ENCODE measurements around the gene RHBDL2. TPM values are rescaled to one million over a fixed set of nuclear protein-coding genes. Genes with fewer than 3 reads are reported as not detected.

RHBDL2 gene
- total and polyA plus RNA-seq, 4 donors: 0.14 to 0.28 (median 0.17) TPM; not detected in 1

DNA sequence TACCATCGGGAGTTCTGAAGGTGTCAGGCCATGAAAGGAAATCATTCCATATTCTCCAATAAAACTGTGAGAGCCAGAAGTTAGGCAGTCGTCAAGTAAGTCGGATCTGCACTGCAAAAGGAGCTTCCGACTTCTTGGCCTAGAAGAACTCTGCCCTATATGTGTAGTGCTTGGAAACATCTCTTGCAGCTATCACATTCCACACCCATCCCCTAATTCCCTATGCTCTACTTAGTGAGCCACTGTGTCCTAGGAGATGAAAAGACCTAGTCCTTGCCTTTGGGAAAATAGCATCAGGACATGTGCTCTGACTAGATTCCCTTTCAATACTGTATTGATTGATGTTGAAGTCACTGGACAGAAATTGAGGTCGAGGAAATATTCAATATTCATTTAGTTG is 52.0 kb downstream of the RHBDL2 start:
- TF ChIP-seq, protein P1, sequence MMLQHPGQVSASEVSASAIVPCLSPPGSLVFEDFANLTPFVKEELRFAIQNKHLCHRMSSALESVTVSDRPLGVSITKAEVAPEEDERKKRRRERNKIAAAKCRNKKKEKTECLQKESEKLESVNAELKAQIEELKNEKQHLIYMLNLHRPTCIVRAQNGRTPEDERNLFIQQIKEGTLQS (IDR thresholded peaks at IDR 0.05): no peak
- TF ChIP-seq RXRA (IDR thresholded peaks at IDR 0.05) (no peak), GABPA (IDR thresholded peaks at IDR 0.05 in 1 of 2, conservative IDR thresholded peaks at IDR 0.05 in 1 of 2) (no peak), TAF1 (conservative IDR thresholded peaks at IDR 0.05) (no peak), FOXA2 (IDR thresholded peaks at IDR 0.05) (no peak), HNF4G (IDR thresholded peaks at IDR 0.05) (no peak), SP1 (IDR thresholded peaks at IDR 0.05) (no peak), YY1 (IDR thresholded peaks at IDR 0.05) (no peak), EGR1 (IDR thresholded peaks at IDR 0.05; ENCODE audit: low read depth in 2 of 2) (no peak), HNF4A (conservative IDR thresholded peaks at IDR 0.05) (no peak), NR2F2 (IDR thresholded peaks at IDR 0.05) (no peak), JUND (IDR thresholded peaks at IDR 0.05) (no peak), FOXA1 (IDR thresholded peaks at IDR 0.05) (no peak), RAD21 (IDR thresholded peaks at IDR 0.05) (no peak)
- TF ChIP-seq, protein P2, sequence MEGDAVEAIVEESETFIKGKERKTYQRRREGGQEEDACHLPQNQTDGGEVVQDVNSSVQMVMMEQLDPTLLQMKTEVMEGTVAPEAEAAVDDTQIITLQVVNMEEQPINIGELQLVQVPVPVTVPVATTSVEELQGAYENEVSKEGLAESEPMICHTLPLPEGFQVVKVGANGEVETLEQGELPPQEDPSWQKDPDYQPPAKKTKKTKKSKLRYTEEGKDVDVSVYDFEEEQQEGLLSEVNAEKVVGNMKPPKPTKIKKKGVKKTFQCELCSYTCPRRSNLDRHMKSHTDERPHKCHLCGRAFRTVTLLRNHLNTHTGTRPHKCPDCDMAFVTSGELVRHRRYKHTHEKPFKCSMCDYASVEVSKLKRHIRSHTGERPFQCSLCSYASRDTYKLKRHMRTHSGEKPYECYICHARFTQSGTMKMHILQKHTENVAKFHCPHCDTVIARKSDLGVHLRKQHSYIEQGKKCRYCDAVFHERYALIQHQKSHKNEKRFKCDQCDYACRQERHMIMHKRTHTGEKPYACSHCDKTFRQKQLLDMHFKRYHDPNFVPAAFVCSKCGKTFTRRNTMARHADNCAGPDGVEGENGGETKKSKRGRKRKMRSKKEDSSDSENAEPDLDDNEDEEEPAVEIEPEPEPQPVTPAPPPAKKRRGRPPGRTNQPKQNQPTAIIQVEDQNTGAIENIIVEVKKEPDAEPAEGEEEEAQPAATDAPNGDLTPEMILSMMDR (IDR thresholded peaks at IDR 0.05; ENCODE audit: low read depth, low read length, missing input control): no peak
- TF ChIP-seq, protein P3, sequence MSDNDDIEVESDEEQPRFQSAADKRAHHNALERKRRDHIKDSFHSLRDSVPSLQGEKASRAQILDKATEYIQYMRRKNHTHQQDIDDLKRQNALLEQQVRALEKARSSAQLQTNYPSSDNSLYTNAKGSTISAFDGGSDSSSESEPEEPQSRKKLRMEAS (IDR thresholded peaks at IDR 0.05): no peak
- TF ChIP-seq, protein P4, sequence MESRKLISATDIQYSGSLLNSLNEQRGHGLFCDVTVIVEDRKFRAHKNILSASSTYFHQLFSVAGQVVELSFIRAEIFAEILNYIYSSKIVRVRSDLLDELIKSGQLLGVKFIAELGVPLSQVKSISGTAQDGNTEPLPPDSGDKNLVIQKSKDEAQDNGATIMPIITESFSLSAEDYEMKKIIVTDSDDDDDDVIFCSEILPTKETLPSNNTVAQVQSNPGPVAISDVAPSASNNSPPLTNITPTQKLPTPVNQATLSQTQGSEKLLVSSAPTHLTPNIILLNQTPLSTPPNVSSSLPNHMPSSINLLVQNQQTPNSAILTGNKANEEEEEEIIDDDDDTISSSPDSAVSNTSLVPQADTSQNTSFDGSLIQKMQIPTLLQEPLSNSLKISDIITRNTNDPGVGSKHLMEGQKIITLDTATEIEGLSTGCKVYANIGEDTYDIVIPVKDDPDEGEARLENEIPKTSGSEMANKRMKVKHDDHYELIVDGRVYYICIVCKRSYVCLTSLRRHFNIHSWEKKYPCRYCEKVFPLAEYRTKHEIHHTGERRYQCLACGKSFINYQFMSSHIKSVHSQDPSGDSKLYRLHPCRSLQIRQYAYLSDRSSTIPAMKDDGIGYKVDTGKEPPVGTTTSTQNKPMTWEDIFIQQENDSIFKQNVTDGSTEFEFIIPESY (IDR thresholded peaks at IDR 0.05): no peak
- TF ChIP-seq, protein P5, sequence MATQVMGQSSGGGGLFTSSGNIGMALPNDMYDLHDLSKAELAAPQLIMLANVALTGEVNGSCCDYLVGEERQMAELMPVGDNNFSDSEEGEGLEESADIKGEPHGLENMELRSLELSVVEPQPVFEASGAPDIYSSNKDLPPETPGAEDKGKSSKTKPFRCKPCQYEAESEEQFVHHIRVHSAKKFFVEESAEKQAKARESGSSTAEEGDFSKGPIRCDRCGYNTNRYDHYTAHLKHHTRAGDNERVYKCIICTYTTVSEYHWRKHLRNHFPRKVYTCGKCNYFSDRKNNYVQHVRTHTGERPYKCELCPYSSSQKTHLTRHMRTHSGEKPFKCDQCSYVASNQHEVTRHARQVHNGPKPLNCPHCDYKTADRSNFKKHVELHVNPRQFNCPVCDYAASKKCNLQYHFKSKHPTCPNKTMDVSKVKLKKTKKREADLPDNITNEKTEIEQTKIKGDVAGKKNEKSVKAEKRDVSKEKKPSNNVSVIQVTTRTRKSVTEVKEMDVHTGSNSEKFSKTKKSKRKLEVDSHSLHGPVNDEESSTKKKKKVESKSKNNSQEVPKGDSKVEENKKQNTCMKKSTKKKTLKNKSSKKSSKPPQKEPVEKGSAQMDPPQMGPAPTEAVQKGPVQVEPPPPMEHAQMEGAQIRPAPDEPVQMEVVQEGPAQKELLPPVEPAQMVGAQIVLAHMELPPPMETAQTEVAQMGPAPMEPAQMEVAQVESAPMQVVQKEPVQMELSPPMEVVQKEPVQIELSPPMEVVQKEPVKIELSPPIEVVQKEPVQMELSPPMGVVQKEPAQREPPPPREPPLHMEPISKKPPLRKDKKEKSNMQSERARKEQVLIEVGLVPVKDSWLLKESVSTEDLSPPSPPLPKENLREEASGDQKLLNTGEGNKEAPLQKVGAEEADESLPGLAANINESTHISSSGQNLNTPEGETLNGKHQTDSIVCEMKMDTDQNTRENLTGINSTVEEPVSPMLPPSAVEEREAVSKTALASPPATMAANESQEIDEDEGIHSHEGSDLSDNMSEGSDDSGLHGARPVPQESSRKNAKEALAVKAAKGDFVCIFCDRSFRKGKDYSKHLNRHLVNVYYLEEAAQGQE (IDR thresholded peaks at IDR 0.05): no peak
- Histone ChIP-seq H3K9ac (ENCODE audit: low read depth in 1 of 2, low read length in 2 of 2) (no peak overlapping the region), H3K27ac (ENCODE audit: low read depth in 1 of 2, low read length in 2 of 2) (no peak overlapping the region), H3K27me3 (ENCODE audit: control insufficient read depth in 4 of 4, insufficient read depth in 4 of 4, low read length in 3 of 4) (no peaks in the 10 kb centered on the region), H3K36me3 (ENCODE audit: control insufficient read depth in 4 of 4, insufficient read depth in 3 of 4, low read depth in 1 of 4, low read length in 3 of 4) (no peaks in the 10 kb centered on the region), H3K4me1 (ENCODE audit: control insufficient read depth in 4 of 4, insufficient read depth in 4 of 4, low read length in 3 of 4) (no peaks in the 10 kb centered on the region), H3K9me3 (ENCODE audit: control insufficient read depth in 4 of 4, low read length in 3 of 4) (no peaks in the 10 kb centered on the region), H3K4me3 (ENCODE audit: low read depth in 1 of 3, low read length in 3 of 3) (no peak overlapping the region)
- DNase-seq (ENCODE audit: low spot score): no peak
- 88% methylated on average over 5 of the region's 5 CpGs for WGBS
